Right kidney (tissue), 9 donors: Measurements from ENCODE around the gene LGI1.

Experiments used
- DNase-seq: peaks from one replicate; pipeline ENCODE4 v3.0.0-alpha.2; 2016
- long read RNA-seq, 8 donors: transcript quantifications; one replicate each; lab custom pipeline, GENCODE V29; 2026

Gene LGI1
- long read RNA-seq, donor 1, partial matches to known transcripts = 0 of 4 reads
- long read RNA-seq, donor 1, other reads (novel, unspliced or antisense) = 0 of 4 reads
- long read RNA-seq, donor 2, partial matches to known transcripts = 0 of 1 reads
- long read RNA-seq, donor 2, other reads (novel, unspliced or antisense) = 0 of 1 reads
- long read RNA-seq, donor 3, full-length matches to known transcripts = 2 of 2 reads
- long read RNA-seq, donor 3, partial matches to known transcripts = 0 of 2 reads
- long read RNA-seq, donor 3, other reads (novel, unspliced or antisense) = 0 of 2 reads
- long read RNA-seq, donor 4 = 0 reads
- long read RNA-seq, donor 5, partial matches to known transcripts = 0 of 1 reads
- long read RNA-seq, donor 5, other reads (novel, unspliced or antisense) = 0 of 1 reads
- long read RNA-seq, donor 6, partial matches to known transcripts = 0 of 3 reads
- long read RNA-seq, donor 6, other reads (novel, unspliced or antisense) = 0 of 3 reads
- long read RNA-seq, donor 7, partial matches to known transcripts = 0 of 5 reads
- long read RNA-seq, donor 7, other reads (novel, unspliced or antisense) = 0 of 5 reads
- long read RNA-seq, donor 8, partial matches to known transcripts = 0 of 2 reads
- long read RNA-seq, donor 8, other reads (novel, unspliced or antisense) = 0 of 2 reads

- DNase-seq = no peak
These were observed at the start of gene LGI1 for GRCh38 chr10:93757801-93758507. TSS of gene LGI1 (plus strand) at chr10:93757936. CDS start at chr10:93758145, 209 bp downstream.

GRCh38 chr10:93710333-93710909 lies 47.3 kb upstream of the LGI1 start:
- DNase-seq = no peak

- no peak for DNase-seq
These were observed 45.8 kb upstream of the LGI1 start for GRCh38 chr10:93711891-93712290.

GRCh38 chr10:93712593-93712992 lies 45.1 kb upstream of the LGI1 start:
- no peak for DNase-seq

- no peak for DNase-seq
These were observed 42.4 kb upstream of the LGI1 start for GRCh38 chr10:93715345-93715744.

GRCh38 chr10:93716766-93717165 lies 41.0 kb upstream of the LGI1 start:
- no peak for DNase-seq

- DNase-seq = no peak
These were observed 38.6 kb upstream of the LGI1 start for GRCh38 chr10:93718937-93719725.

- no peak for DNase-seq
These were observed 37.8 kb upstream of the LGI1 start for GRCh38 chr10:93719901-93720300.

GRCh38 chr10:93722550-93722949 lies 35.2 kb upstream of the LGI1 start:
- no peak for DNase-seq

- DNase-seq = no peak
These were observed 34.6 kb upstream of the LGI1 start for GRCh38 chr10:93723153-93723552.

- no peak for DNase-seq
These were observed 31.7 kb upstream of the LGI1 start for GRCh38 chr10:93726024-93726423.

GRCh38 chr10:93741367-93741766 lies 16.4 kb upstream of the LGI1 start:
- no peak for DNase-seq

- DNase-seq = no peak
These were observed 14.9 kb upstream of the LGI1 start for GRCh38 chr10:93742633-93743349.

- DNase-seq = no peak
These were observed 12.2 kb upstream of the LGI1 start for GRCh38 chr10:93745408-93746065.

- no peak for DNase-seq
These were observed 10.9 kb upstream of the LGI1 start for GRCh38 chr10:93746844-93747284.

GRCh38 chr10:93749218-93749799 lies 8.4 kb upstream of the LGI1 start:
- no peak for DNase-seq

GRCh38 chr10:93751124-93751523 lies 6.6 kb upstream of the LGI1 start:
- no peak for DNase-seq

GRCh38 chr10:93751832-93752231 lies 5.9 kb upstream of the LGI1 start:
- DNase-seq = no peak

- DNase-seq = no peak
These were observed 5.0 kb upstream of the LGI1 start for GRCh38 chr10:93752761-93753160.

GRCh38 chr10:93753621-93754250 lies 4.0 kb upstream of the LGI1 start:
- DNase-seq = no peak
